Liver (tissue), 9 donors: ENCODE measurements around the gene TAS2R41. TPM values are rescaled to one million over a fixed set of nuclear protein-coding genes. Genes with fewer than 3 reads are reported as not detected.

ENCODE experiments used
- DNase-seq: peaks from one replicate; pipeline ENCODE4 v3.0.0-alpha.2; 2017; ENCODE audit warnings: low spot score
- H3K27ac ChIP-seq, 2 donors: one replicate each; pipeline ENCODE4 v1.7.0; 2013; ENCODE audit warnings: inconsistent platforms in 2 of 2, low read length in 2 of 2, control low read depth in 1 of 2, low read depth in 1 of 2, mild to moderate bottlenecking in 1 of 2
- H3K27me3 ChIP-seq, 4 donors: one replicate each; pipeline versions ENCODE4 v1.6.1 to v1.7.0; 2013; ENCODE audit warnings: low read length in 3 of 4, inconsistent platforms in 1 of 4, mild to moderate bottlenecking in 1 of 4, moderate library complexity in 1 of 4; ENCODE audit not compliant: control insufficient read depth in 4 of 4, insufficient read depth in 4 of 4
- H3K36me3 ChIP-seq, 4 donors: one replicate each; pipeline versions ENCODE4 v1.6.1 to v1.7.0; 2013; ENCODE audit warnings: low read length in 3 of 4, mild to moderate bottlenecking in 3 of 4, low read depth in 1 of 4, moderate library complexity in 1 of 4; ENCODE audit not compliant: control insufficient read depth in 4 of 4, insufficient read depth in 3 of 4
- H3K4me1 ChIP-seq, 4 donors: one replicate each; pipeline versions ENCODE4 v1.6.1 to v1.7.0; 2013; ENCODE audit warnings: low read length in 3 of 4, mild to moderate bottlenecking in 3 of 4, moderate library complexity in 1 of 4; ENCODE audit not compliant: control insufficient read depth in 4 of 4, insufficient read depth in 4 of 4
- H3K4me3 ChIP-seq, 3 donors: one replicate each; pipeline versions ENCODE4 v1.6.1 to v1.7.0; 2013; ENCODE audit warnings: low read length in 3 of 3, control low read depth in 1 of 3, low read depth in 1 of 3, mild to moderate bottlenecking in 1 of 3
- H3K9ac ChIP-seq, 2 donors: one replicate each; pipeline ENCODE4 v1.7.0; 2013; ENCODE audit warnings: low read length in 2 of 2, mild to moderate bottlenecking in 2 of 2, moderate library complexity in 2 of 2, control low read depth in 1 of 2, low read depth in 1 of 2
- H3K9me3 ChIP-seq, 4 donors: one replicate each; pipeline versions ENCODE4 v1.6.1 to v1.7.0; 2013; ENCODE audit warnings: low read length in 3 of 4; ENCODE audit not compliant: control insufficient read depth in 4 of 4
- ATF3 ChIP-seq: IDR thresholded peaks from 2 replicates; pipeline ENCODE4 v1.6.1; 2016; ENCODE audit warnings: antibody characterized with exemption
- CTCF ChIP-seq: fragments of 150-350 bp; IDR thresholded peaks from 2 replicates; pipeline ENCODE4 v1.5.1; 2017; ENCODE audit warnings: improper control_type of control experiment, low read depth, low read length; ENCODE audit not compliant: missing input control
- EGR1 ChIP-seq, 2 donors: IDR thresholded peaks; 2 replicates each; pipeline ENCODE4 v1.6.1; 2016 to 2018; ENCODE audit warnings: antibody characterized with exemption in 2 of 2, low read depth in 2 of 2
- FOXA1 ChIP-seq: IDR thresholded peaks from 2 replicates; pipeline ENCODE4 v1.6.1; 2016; ENCODE audit warnings: antibody characterized with exemption
- FOXA2 ChIP-seq: IDR thresholded peaks from 2 replicates; pipeline ENCODE4 v1.6.1; 2016; ENCODE audit warnings: antibody characterized with exemption
- GABPA ChIP-seq, 2 donors: IDR thresholded peaks in 1 of 2; conservative IDR thresholded peaks in 1 of 2; 2 replicates each; pipeline ENCODE4 v1.6.1; 2016; ENCODE audit warnings: antibody characterized with exemption in 2 of 2, mild to moderate bottlenecking in 1 of 2, moderate library complexity in 1 of 2
- HNF4A ChIP-seq, 2 donors: conservative IDR thresholded peaks; 2 replicates each; pipeline ENCODE4 v1.6.1; 2016; ENCODE audit warnings: antibody characterized with exemption in 2 of 2, mild to moderate bottlenecking in 2 of 2
- HNF4G ChIP-seq: IDR thresholded peaks from 2 replicates; pipeline ENCODE4 v1.6.1; 2016; ENCODE audit warnings: antibody characterized with exemption
- JUND ChIP-seq, 2 donors: IDR thresholded peaks; 2 replicates each; pipeline ENCODE4 v1.6.1; 2016; ENCODE audit warnings: antibody characterized with exemption in 2 of 2
- MAX ChIP-seq: IDR thresholded peaks from 2 replicates; pipeline ENCODE4 v1.6.1; 2016; ENCODE audit warnings: antibody characterized with exemption
- NR2F2 ChIP-seq: IDR thresholded peaks from 2 replicates; pipeline ENCODE4 v1.6.1; 2016; ENCODE audit warnings: antibody characterized with exemption
- REST ChIP-seq: IDR thresholded peaks from 2 replicates; pipeline ENCODE4 v1.6.1; 2016; ENCODE audit warnings: antibody characterized with exemption, mild to moderate bottlenecking
- SP1 ChIP-seq: IDR thresholded peaks from 2 replicates; pipeline ENCODE4 v1.6.1; 2018; ENCODE audit warnings: antibody characterized with exemption, mild to moderate bottlenecking
- YY1 ChIP-seq: IDR thresholded peaks from 2 replicates; pipeline ENCODE4 v1.6.1; 2016; ENCODE audit warnings: antibody characterized with exemption, mild to moderate bottlenecking
- ZBTB33 ChIP-seq: IDR thresholded peaks from 2 replicates; pipeline ENCODE4 v1.6.1; 2016; ENCODE audit warnings: antibody characterized with exemption
- WGBS: extraction: QIAGEN DNeasy Blood & Tissue Kit; methylation state at CpG from one replicate; pipeline ENCODE4 v1.1.7; 2013; 5-methylcytosine and 5-hydroxymethylcytosine counted together
- polyA plus RNA-seq, 2 donors: library from polyadenylated mRNA; stranded (reverse) in 1 of 2; unstranded in 1 of 2; fragments of 200-250 nt in 1 of 2; fragments of >200 nt in 1 of 2; fragmentation: Nextera tagmentation in 1 of 2; extraction: Ambion mirVana in 1 of 2; gene quantifications; one replicate each; pipeline versions ENCODE4 v1.2.1 to v1.2.3, GENCODE V29; 2013 to 2015
- total RNA-seq, 2 donors: library from RNA; depleted of rRNA; stranded (reverse); fragments of >200 nt; gene quantifications; one replicate each; pipeline ENCODE4 v1.2.3, GENCODE V29; 2014
- donor health status: healthy.
- donor health status: healthy.
- donor health status: healthy.
- donor health status: healthy.
- donor health status: healthy.

Gene TAS2R41
- total and polyA plus RNA-seq, 4 donors: 0.25 TPM; not detected in 3

- Histone ChIP-seq H3K27me3 (no peaks in the 10 kb centered on the region), H3K4me3 (no peak overlapping the region), H3K27ac (no peak overlapping the region), H3K36me3 (no peaks in the 10 kb centered on the region), H3K9me3 (no peaks in the 10 kb centered on the region), H3K4me1 (no peaks in the 10 kb centered on the region), H3K9ac (no peak overlapping the region)
- no peak for TF ChIP-seq GABPA (IDR thresholded peaks at IDR 0.05 in 1 of 2, conservative IDR thresholded peaks at IDR 0.05 in 1 of 2)
- no peak for TF ChIP-seq NR2F2
- no peak for TF ChIP-seq JUND (IDR thresholded peaks at IDR 0.05)
- TF ChIP-seq ZBTB33: no peak
- no peak for TF ChIP-seq HNF4G
- no peak for TF ChIP-seq FOXA2
- no peak for TF ChIP-seq FOXA1
- TF ChIP-seq YY1: no peak
- no peak for TF ChIP-seq CTCF
- no peak for TF ChIP-seq EGR1 (IDR thresholded peaks at IDR 0.05; ENCODE audit: low read depth in 2 of 2)
- 70% methylated on average over 4 of the region's 4 CpGs for WGBS
- DNase-seq: no peak
Measured at GRCh38 chr7:143518521-143518920, 40.8 kb downstream of the TAS2R41 start.

GRCh38 chr7:143518941-143519340, 41.3 kb downstream of the TAS2R41 start:
- no peaks in the 10 kb centered on the region for H3K9me3 ChIP-seq
- H3K4me1 ChIP-seq: no peaks in the 10 kb centered on the region
- no peak overlapping the region for H3K4me3 ChIP-seq
- no peaks in the 10 kb centered on the region for H3K27me3 ChIP-seq
- H3K9ac ChIP-seq: no peak overlapping the region
- WGBS: 90% methylated on average over 11 of the region's 11 CpGs
- TF ChIP-seq FOXA1 (no peak), SP1 (no peak), HNF4A (conservative IDR thresholded peaks at IDR 0.05) (no peak), EGR1 (IDR thresholded peaks at IDR 0.05; ENCODE audit: low read depth in 2 of 2) (no peak), ZBTB33 (no peak), MAX (no peak), NR2F2 (no peak), REST (no peak), ATF3 (no peak)
- no peaks in the 10 kb centered on the region for H3K36me3 ChIP-seq
- DNase-seq: no peak
- no peak overlapping the region for H3K27ac ChIP-seq
